Stomach (tissue), 4 donors: Measurements from ENCODE around the gene MACROH2A1.

Experiments
- POLR2A ChIP-seq, 4 donors: fragments of 450-650 bp; IDR thresholded peaks; one replicate each; pipeline ENCODE4 v1.6.1; 2016; ENCODE audit warnings: antibody characterized with exemption in 4 of 4, control low read depth in 2 of 4, mild to moderate bottlenecking in 1 of 4, moderate library complexity in 1 of 4
- POLR2AphosphoS5 ChIP-seq, 3 donors: sonication (generic); formaldehyde crosslinking; IDR thresholded peaks; one replicate each; pipeline ENCODE4 v1.6.1; 2016; ENCODE audit warnings: antibody characterized with exemption in 3 of 3
- TF ChIP-seq, protein P1 (sequence below), 7 experiments: fragments of 450-650 bp in 4 of 7; fragments of 200-600 bp in 3 of 7; sonication (generic) in 3 of 7; IDR thresholded peaks; one replicate each; pipeline ENCODE4 v1.5.1; 2016 to 2019; ENCODE audit warnings: antibody characterized with exemption in 7 of 7, control low read depth in 2 of 7, mild to moderate bottlenecking in 1 of 7

DNA sequence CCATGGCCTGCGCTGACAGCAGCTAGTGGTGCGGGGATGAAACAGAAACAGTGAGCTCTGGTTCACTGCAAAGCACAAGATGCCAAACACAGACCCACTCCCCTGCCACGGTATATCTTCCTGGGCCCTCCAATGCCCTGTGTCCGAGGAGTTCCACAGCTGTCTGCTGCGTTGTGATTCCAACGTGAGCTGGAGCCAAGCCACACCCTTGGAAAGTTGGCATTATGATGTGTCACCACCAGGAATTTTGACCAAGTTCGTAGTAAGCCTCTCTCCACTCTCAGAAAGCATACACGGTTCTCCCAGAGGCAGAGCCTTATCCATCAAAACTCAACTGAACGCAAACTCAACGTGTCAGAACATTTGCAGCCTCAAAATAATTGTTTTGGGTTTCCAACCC is 55.6 kb downstream of the MACROH2A1 start:
- TF ChIP-seq POLR2A (IDR thresholded peaks at IDR 0.05) (no peak), POLR2AphosphoS5 (IDR thresholded peaks at IDR 0.05) (no peak)
- TF ChIP-seq, protein P1, sequence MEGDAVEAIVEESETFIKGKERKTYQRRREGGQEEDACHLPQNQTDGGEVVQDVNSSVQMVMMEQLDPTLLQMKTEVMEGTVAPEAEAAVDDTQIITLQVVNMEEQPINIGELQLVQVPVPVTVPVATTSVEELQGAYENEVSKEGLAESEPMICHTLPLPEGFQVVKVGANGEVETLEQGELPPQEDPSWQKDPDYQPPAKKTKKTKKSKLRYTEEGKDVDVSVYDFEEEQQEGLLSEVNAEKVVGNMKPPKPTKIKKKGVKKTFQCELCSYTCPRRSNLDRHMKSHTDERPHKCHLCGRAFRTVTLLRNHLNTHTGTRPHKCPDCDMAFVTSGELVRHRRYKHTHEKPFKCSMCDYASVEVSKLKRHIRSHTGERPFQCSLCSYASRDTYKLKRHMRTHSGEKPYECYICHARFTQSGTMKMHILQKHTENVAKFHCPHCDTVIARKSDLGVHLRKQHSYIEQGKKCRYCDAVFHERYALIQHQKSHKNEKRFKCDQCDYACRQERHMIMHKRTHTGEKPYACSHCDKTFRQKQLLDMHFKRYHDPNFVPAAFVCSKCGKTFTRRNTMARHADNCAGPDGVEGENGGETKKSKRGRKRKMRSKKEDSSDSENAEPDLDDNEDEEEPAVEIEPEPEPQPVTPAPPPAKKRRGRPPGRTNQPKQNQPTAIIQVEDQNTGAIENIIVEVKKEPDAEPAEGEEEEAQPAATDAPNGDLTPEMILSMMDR (IDR thresholded peaks at IDR 0.05), result no peak
